ENCODE results near the gene ADAM15.

- TF ChIP-seq CTCF (IDR thresholded peaks at IDR 0.05) (no peak), ZFX (IDR thresholded peaks at IDR 0.05; ENCODE audit: borderline replicate concordance) (no peak)
Observed at GRCh38 chr1:155006601-155007101, 44.5 kb upstream of the ADAM15 start.

All from 22Rv1 (cell line).